ENCODE measurements around the gene CENPL. TPM values are rescaled to one million over a fixed set of nuclear protein-coding genes. Genes with fewer than 3 reads are reported as not detected.

CENPL gene
- total and polyA plus RNA-seq, 9 of the 15 experiments (the other 6 are each of a cell fraction or from before 2014, with no cell fraction given) = 33.0 to 52.7 (median 39.7) TPM

GRCh38 chr1:173867753-173868265 is 43.1 kb upstream of the CENPL start, which contains the start of gene GAS5:
GAS5 (minus strand) TSS chr1:173867989.
- peak within 1 kb of the TSS; percentile 89 for H2AFZ ChIP-seq (ENCODE audit: low read depth, low read length)
- H3K9me3 ChIP-seq (replicated peaks; ENCODE audit: control insufficient read depth, insufficient read depth, low read depth, low read length) = no peaks in the 10 kb centered on the region
- peak within 1 kb of the TSS; percentile 86 for H3K4me3 ChIP-seq
- intact Hi-C loops (cut with micrococcal nuclease) (loop anchor here (1.0 to 5.0 kb wide), 5 partner anchors 44 to 391 kb away; partner anchors contain the start of genes CENPL, DARS2, PRDX6 and RABGAP1L), in situ Hi-C loops (cut with MboI) (no loop called here)
- H3K9me1 ChIP-seq (ENCODE audit: control insufficient read depth, insufficient read depth, low read length) = peaks cover 2% of the 10 kb centered on the region
- ChIA-PET POLR2A (interaction anchor here (0.5 to 9.7 kb wide), 71 partner anchors 8 to 1335 kb away, joined by 3 to 183 read pairs (median 4); partner anchors contain the start of genes CENPL, DARS2, KLHL20 and MRPS14), CTCF (ENCODE audit: low intra/inter-chr PET ratio) (interaction anchor here (0.6 kb wide), 1 partner anchor 612 kb away, joined by 3 read pairs; no protein-coding TSS in a partner anchor)
- H3K4me2 ChIP-seq (ENCODE audit: insufficient read depth, low read length) = peak within 1 kb of the TSS; percentile 100
- H3K79me2 ChIP-seq (ENCODE audit: control insufficient read depth, insufficient read depth, low read length) = peaks cover 82% of the 10 kb centered on the region
- H3K27me3 ChIP-seq (ENCODE audit: control insufficient read depth in 2 of 2, insufficient read depth in 2 of 2, low read length in 2 of 2) = no peaks in the 10 kb centered on the region; a peak in 1 of 5 replicates
- H3K36me3 ChIP-seq (ENCODE audit: control insufficient read depth, insufficient read depth, low read length) = peaks cover 57% of the 10 kb centered on the region
- WGBS (ENCODE audit: insufficient coverage, low coverage, missing lambda C conversion rate) = 0% methylated on average over 28 of the region's 30 CpGs
- H4K20me1 ChIP-seq (replicated peaks; ENCODE audit: control insufficient read depth, insufficient read depth, low read length) = peaks cover 45% of the 10 kb centered on the region
- H3K27ac ChIP-seq (ENCODE audit: extremely low read depth, low read depth, low read length) = peak within 1 kb of the TSS; percentile 95
- peak within 1 kb of the TSS; percentile 94 to 97 for H3K9ac ChIP-seq (ENCODE audit: insufficient read depth in 1 of 2, low read depth in 2 of 2, low read length in 2 of 2)
- peaks cover 17 to 34% of the 10 kb centered on the region in 2 experiments for H3K4me1 ChIP-seq (replicated peaks in 1 of 2; ENCODE audit: control insufficient read depth in 2 of 2, insufficient read depth in 2 of 2, low read length in 2 of 2)
- peak; percentile 85 for ATAC-seq
- DNase-seq (ENCODE audit: extremely low read depth in 1 of 4, low spot score in 3 of 4) = peak; percentile 91 to 100 (median 94)
- BruUV-seq (replicated peaks) = no TSS peak
- FAIRE-seq = peak; percentile 93
- TF ChIP-seq BCOR (IDR thresholded peaks at IDR 0.05) (no peak; the same call in 1 of the 2 replicates), ZNF395 (CRISPR knock-in tag; IDR thresholded peaks at IDR 0.05) (no peak), CBX1 (IDR thresholded peaks at IDR 0.05; ENCODE audit: low read depth) (peak; percentile 89), CCNT2 (IDR thresholded peaks at IDR 0.05; ENCODE audit: borderline replicate concordance, extremely low read depth, insufficient read length, low read depth, low read length) (no peak), CLOCK (CRISPR knock-in tag; IDR thresholded peaks at IDR 0.05; ENCODE audit: borderline replicate concordance) (no peak), TAF7 (tag; IDR thresholded peaks at IDR 0.05) (peak; percentile 100), DLX4 (CRISPR knock-in tag; IDR thresholded peaks at IDR 0.05) (no peak), HDGF (IDR thresholded peaks at IDR 0.05) (peak; percentile 52; the same call in 1 of the 2 replicates), KDM5B (IDR thresholded peaks at IDR 0.05; ENCODE audit: insufficient replicate concordance, low read depth, low read length) (peak; percentile 100), NFIC (IDR thresholded peaks at IDR 0.05) (peak; percentile 74), RBBP5 (IDR thresholded peaks at IDR 0.05; ENCODE audit: borderline replicate concordance, insufficient read depth, low read length, poor library complexity, severe bottlenecking) (peak; percentile 99), ZNF408 (CRISPR knock-in tag; IDR thresholded peaks at IDR 0.05; ENCODE audit: low read depth) (no peak), SRF (CRISPR knock-in tag; IDR thresholded peaks at IDR 0.05) (peak in 1 of 2 experiments; percentile 74; a peak in 3 of 4 replicates), TARDBP (IDR thresholded peaks at IDR 0.05) (no peak), CREB1 (IDR thresholded peaks at IDR 0.05) (peak; percentile 94), CREB1 (CRISPR knock-in tag; IDR thresholded peaks at IDR 0.05) (peak; percentile 95), GATA2 (CRISPR knock-in tag; IDR thresholded peaks at IDR 0.05) (no peak), SIN3B (IDR thresholded peaks at IDR 0.05; ENCODE audit: low read depth) (peak; percentile 75)
